Activated T-helper 2 cell treated with anti-CD3 and anti-CD28 coated beads, Interferon-gamma antibody, Interleukin-2, Interleukin-4, amounts not matched to agents 10 μg/mL and 5 μg/mL and 100 μg/mL, durations not matched to agents 14 hours and 24 hours and 36 hours (primary cell): ENCODE measurements around the gene HOOK2. TPM values are rescaled to one million over a fixed set of nuclear protein-coding genes. Genes with fewer than 3 reads are reported as not detected.

ENCODE experiments used
- DNase-seq: peaks from one replicate; pipeline ENCODE4 v3.0.0; 2021; ENCODE audit warnings: low spot score
- H3K27ac Mint-ChIP-seq: one replicate; pipeline ENCODE4 v1.8.0; 2021; ENCODE audit warnings: mixed read lengths
- H3K27me3 Mint-ChIP-seq: one replicate; pipeline ENCODE4 v1.8.0; 2021; ENCODE audit warnings: low read depth, mixed read lengths
- H3K36me3 Mint-ChIP-seq: one replicate; pipeline ENCODE4 v1.8.0; 2021; ENCODE audit warnings: low read depth, mixed read lengths
- H3K4me1 Mint-ChIP-seq: one replicate; pipeline ENCODE4 v1.8.0; 2021; ENCODE audit warnings: low read depth, mixed read lengths
- H3K4me3 Mint-ChIP-seq: one replicate; pipeline ENCODE4 v1.8.0; 2021; ENCODE audit warnings: low read depth, mild to moderate bottlenecking, moderate library complexity, mixed read lengths
- H3K9me3 Mint-ChIP-seq: one replicate; pipeline ENCODE4 v1.8.0; 2021; ENCODE audit warnings: mixed read lengths
- intact Hi-C: fragments of 100-400 bp; cut with micrococcal nuclease; formaldehyde crosslinking; loops from one replicate; pipeline ENCODE4 v1.15.1; 2023
- total RNA-seq: library from RNA; stranded (reverse); gene quantifications from 2 replicates; pipeline ENCODE4 v1.2.3, GENCODE V29; 2022

Gene HOOK2
- total RNA-seq, 1 donor from 2014 or later, result 25.1 TPM

- no peaks in the 10 kb centered on the region for H3K27me3 Mint-ChIP-seq
- H3K9me3 Mint-ChIP-seq, result no peaks in the 10 kb centered on the region
- H3K4me1 Mint-ChIP-seq, result peaks cover 21% of the 10 kb centered on the region
- H3K4me3 Mint-ChIP-seq, result no peak overlapping the region
- no peak for DNase-seq
- intact Hi-C loops, result no loop called here
- H3K27ac Mint-ChIP-seq, result no peak overlapping the region
- H3K36me3 Mint-ChIP-seq, result no peaks in the 10 kb centered on the region
These were observed 9.1 kb upstream of the HOOK2 start for GRCh38 chr19:12784394-12784870.

GRCh38 chr19:12783849-12784393 lies 8.6 kb upstream of the HOOK2 start:
- H3K9me3 Mint-ChIP-seq, result no peaks in the 10 kb centered on the region
- H3K27me3 Mint-ChIP-seq, result no peaks in the 10 kb centered on the region
- H3K4me1 Mint-ChIP-seq, result peaks cover 21% of the 10 kb centered on the region
- intact Hi-C loops, result no loop called here
- peak overlapping the region; percentile 65 for H3K4me3 Mint-ChIP-seq
- no peak for DNase-seq
- H3K27ac Mint-ChIP-seq, result no peak overlapping the region
- H3K36me3 Mint-ChIP-seq, result no peaks in the 10 kb centered on the region

GRCh38 chr19:12783291-12783848 lies 8.0 kb upstream of the HOOK2 start:
- Mint-ChIP-seq H3K4me3 (peak overlapping the region; percentile 65), H3K36me3 (no peaks in the 10 kb centered on the region), H3K27me3 (no peaks in the 10 kb centered on the region), H3K4me1 (peaks cover 22% of the 10 kb centered on the region), H3K9me3 (no peaks in the 10 kb centered on the region), H3K27ac (no peak overlapping the region)
- peak; percentile 58 for DNase-seq
- intact Hi-C loops, result no loop called here

GRCh38 chr19:12782424-12783290 lies 7.3 kb upstream of the HOOK2 start:
- peak overlapping the region; percentile 85 for H3K4me3 Mint-ChIP-seq
- H3K27me3 Mint-ChIP-seq, result no peaks in the 10 kb centered on the region
- peak overlapping the region; percentile 99 for H3K27ac Mint-ChIP-seq
- peak; percentile 82 for DNase-seq
- H3K36me3 Mint-ChIP-seq, result no peaks in the 10 kb centered on the region
- intact Hi-C loops, result loop anchor here (1.0 kb wide), 1 partner anchor 9 kb away; the partner anchor contains the start of gene JUNB
- no peaks in the 10 kb centered on the region for H3K9me3 Mint-ChIP-seq
- H3K4me1 Mint-ChIP-seq, result peaks cover 23% of the 10 kb centered on the region

- Mint-ChIP-seq H3K36me3 (no peaks in the 10 kb centered on the region), H3K27ac (peak overlapping the region; percentile 99), H3K27me3 (no peaks in the 10 kb centered on the region), H3K4me3 (peak overlapping the region; percentile 85), H3K4me1 (peaks cover 27% of the 10 kb centered on the region), H3K9me3 (no peaks in the 10 kb centered on the region)
- intact Hi-C loops, result loop anchor here (1.0 kb wide), 1 partner anchor 9 kb away; the partner anchor contains the start of gene JUNB
- DNase-seq, result no peak
These were observed 6.7 kb upstream of the HOOK2 start for GRCh38 chr19:12782174-12782423.

- H3K36me3 Mint-ChIP-seq, result no peaks in the 10 kb centered on the region
- peak overlapping the region; percentile 94 for H3K27ac Mint-ChIP-seq
- peak overlapping the region; percentile 88 for H3K4me3 Mint-ChIP-seq
- intact Hi-C loops, result no loop called here
- H3K9me3 Mint-ChIP-seq, result no peaks in the 10 kb centered on the region
- peaks cover 27% of the 10 kb centered on the region for H3K4me1 Mint-ChIP-seq
- DNase-seq, result no peak
- H3K27me3 Mint-ChIP-seq, result no peaks in the 10 kb centered on the region
These were observed 4.0 kb upstream of the HOOK2 start for GRCh38 chr19:12779162-12779993.

- H3K36me3 Mint-ChIP-seq, result no peaks in the 10 kb centered on the region
- H3K27ac Mint-ChIP-seq, result peak overlapping the region; percentile 94
- no peak for DNase-seq
- intact Hi-C loops, result no loop called here
- H3K27me3 Mint-ChIP-seq, result no peaks in the 10 kb centered on the region
- H3K4me3 Mint-ChIP-seq, result peak overlapping the region; percentile 88
- no peaks in the 10 kb centered on the region for H3K9me3 Mint-ChIP-seq
- H3K4me1 Mint-ChIP-seq, result peaks cover 27% of the 10 kb centered on the region
These were observed 3.5 kb upstream of the HOOK2 start for GRCh38 chr19:12778905-12779161.

GRCh38 chr19:12778017-12778904 lies 2.9 kb upstream of the HOOK2 start:
- intact Hi-C loops, result no loop called here
- no peaks in the 10 kb centered on the region for H3K27me3 Mint-ChIP-seq
- peak overlapping the region; percentile 94 for H3K27ac Mint-ChIP-seq
- H3K4me1 Mint-ChIP-seq, result peaks cover 28% of the 10 kb centered on the region
- no peak for DNase-seq
- H3K9me3 Mint-ChIP-seq, result no peaks in the 10 kb centered on the region
- H3K36me3 Mint-ChIP-seq, result no peaks in the 10 kb centered on the region
- peak overlapping the region; percentile 88 for H3K4me3 Mint-ChIP-seq

- peak; percentile 79 for DNase-seq
- intact Hi-C loops, result loop anchor here (1.0 kb wide), 1 partner anchor 19 kb away; no protein-coding TSS in a partner anchor
- no peaks in the 10 kb centered on the region for H3K36me3 Mint-ChIP-seq
- no peaks in the 10 kb centered on the region for H3K27me3 Mint-ChIP-seq
- peak overlapping the region; percentile 88 for H3K4me3 Mint-ChIP-seq
- H3K9me3 Mint-ChIP-seq, result no peaks in the 10 kb centered on the region
- H3K27ac Mint-ChIP-seq, result peak overlapping the region; percentile 94
- peaks cover 28% of the 10 kb centered on the region for H3K4me1 Mint-ChIP-seq
These were observed 2.1 kb upstream of the HOOK2 start for GRCh38 chr19:12777217-12778016.

GRCh38 chr19:12773571-12773970 lies 1.8 kb downstream of the HOOK2 start:
- no peaks in the 10 kb centered on the region for H3K36me3 Mint-ChIP-seq
- peaks cover 14% of the 10 kb centered on the region for H3K4me1 Mint-ChIP-seq
- H3K27me3 Mint-ChIP-seq, result no peaks in the 10 kb centered on the region
- H3K27ac Mint-ChIP-seq, result no peak overlapping the region
- no peak for DNase-seq
- intact Hi-C loops, result no loop called here
- H3K4me3 Mint-ChIP-seq, result peak overlapping the region; percentile 10
- H3K9me3 Mint-ChIP-seq, result no peaks in the 10 kb centered on the region

GRCh38 chr19:12772323-12772722 lies 3.0 kb downstream of the HOOK2 start:
- DNase-seq, result no peak
- H3K27ac Mint-ChIP-seq, result no peak overlapping the region
- no peaks in the 10 kb centered on the region for H3K36me3 Mint-ChIP-seq
- H3K4me1 Mint-ChIP-seq, result peaks cover 8% of the 10 kb centered on the region
- intact Hi-C loops, result no loop called here
- H3K4me3 Mint-ChIP-seq, result no peak overlapping the region
- no peaks in the 10 kb centered on the region for H3K9me3 Mint-ChIP-seq
- H3K27me3 Mint-ChIP-seq, result no peaks in the 10 kb centered on the region
